NT2/D1 (cell line): Measurements from ENCODE around the gene BLID.

Source experiments
- DNase-seq: peaks from one replicate; pipeline ENCODE4 v3.0.0-alpha.2; 2011; ENCODE audit warnings: low read depth, low spot score
- H3K27me3 ChIP-seq: 2 replicates; pipeline ENCODE4 v1.6.0; 2011; ENCODE audit warnings: mild to moderate bottlenecking; ENCODE audit not compliant: insufficient read length, insufficient read depth
- H3K36me3 ChIP-seq: 2 replicates; pipeline ENCODE4 v1.6.1; 2011; ENCODE audit warnings: mild to moderate bottlenecking, low read length, mixed read lengths; ENCODE audit not compliant: insufficient read depth, insufficient read length
- H3K4me1 ChIP-seq: 2 replicates; pipeline ENCODE4 v1.5.1; 2011; ENCODE audit not compliant: insufficient read depth, insufficient read length
- H3K4me3 ChIP-seq: 2 replicates; pipeline ENCODE4 v1.5.1; 2011; ENCODE audit warnings: low read depth; ENCODE audit not compliant: insufficient read length
- H3K9ac ChIP-seq: 2 replicates; pipeline ENCODE4 v1.6.0; 2011; ENCODE audit warnings: low read depth; ENCODE audit not compliant: insufficient read length
- H3K9me3 ChIP-seq: 2 replicates; pipeline ENCODE4 v1.5.1; 2011; ENCODE audit warnings: mild to moderate bottlenecking, low read length; ENCODE audit not compliant: insufficient read depth
- SUZ12 ChIP-seq: IDR thresholded peaks from 2 replicates; pipeline ENCODE4 v1.6.1; 2011; ENCODE audit not compliant: insufficient read length, insufficient read depth; ENCODE audit errors: extremely low read depth
- YY1 ChIP-seq: IDR thresholded peaks from 2 replicates; pipeline ENCODE4 v1.6.1; 2011; ENCODE audit not compliant: insufficient read length, insufficient read depth
- ZNF274 ChIP-seq: IDR thresholded peaks from 2 replicates; pipeline ENCODE4 v1.6.1; 2011; ENCODE audit warnings: mild to moderate bottlenecking, low read depth, low read length

BLID gene

GRCh38 chr11:122109932-122110331 is 6.1 kb downstream of the BLID start:
- no peaks in the 10 kb centered on the region for H3K36me3 ChIP-seq
- H3K9me3 ChIP-seq, result no peaks in the 10 kb centered on the region
- H3K27me3 ChIP-seq, result no peaks in the 10 kb centered on the region
- no peak for TF ChIP-seq YY1
- no peak for TF ChIP-seq ZNF274
- TF ChIP-seq SUZ12, result no peak
- H3K4me3 ChIP-seq, result no peak overlapping the region
- no peaks in the 10 kb centered on the region for H3K4me1 ChIP-seq
- DNase-seq, result no peak
- H3K9ac ChIP-seq, result no peak overlapping the region

GRCh38 chr11:122108828-122109227 is 7.2 kb downstream of the BLID start:
- Histone ChIP-seq H3K36me3 (no peaks in the 10 kb centered on the region), H3K27me3 (no peaks in the 10 kb centered on the region), H3K9me3 (no peaks in the 10 kb centered on the region), H3K4me3 (no peak overlapping the region), H3K9ac (no peak overlapping the region), H3K4me1 (no peaks in the 10 kb centered on the region)
- no peak for DNase-seq
- TF ChIP-seq SUZ12 (no peak), ZNF274 (no peak), YY1 (no peak)

DNA sequence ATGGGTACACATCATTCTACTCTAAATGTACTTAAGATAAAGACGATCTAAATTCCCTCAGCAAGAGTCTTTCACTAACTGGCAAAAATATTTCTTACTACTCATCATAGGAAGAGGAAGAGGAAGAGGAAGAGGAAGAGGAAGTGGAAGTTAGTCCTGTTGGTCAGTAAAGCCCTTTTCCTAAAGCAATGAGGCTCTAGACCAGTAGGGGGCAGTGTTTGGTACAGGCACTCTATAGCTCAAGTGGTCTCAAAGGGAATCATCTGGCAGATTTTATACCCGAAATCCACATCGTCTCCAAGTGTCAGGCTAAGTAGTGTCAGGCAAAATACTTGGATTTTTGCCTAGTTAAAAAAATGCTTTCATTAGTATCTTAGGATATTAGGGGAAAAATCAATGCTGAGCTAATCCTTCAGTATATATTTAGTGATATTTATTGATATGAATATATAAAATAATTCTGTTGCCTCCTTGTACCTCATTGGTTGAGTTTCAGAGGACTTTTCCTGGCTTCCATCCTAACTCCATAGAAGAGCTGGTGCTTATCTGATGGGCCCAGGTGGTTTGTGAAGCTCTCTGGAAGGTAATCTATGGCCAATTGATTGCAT is 7.7 kb downstream of the BLID start:
- Histone ChIP-seq H3K4me1 (no peaks in the 10 kb centered on the region), H3K4me3 (no peak overlapping the region), H3K9me3 (no peaks in the 10 kb centered on the region), H3K36me3 (no peaks in the 10 kb centered on the region), H3K9ac (no peak overlapping the region), H3K27me3 (no peaks in the 10 kb centered on the region)
- peak; percentile 40 for DNase-seq
- no peak for TF ChIP-seq ZNF274
- TF ChIP-seq YY1, result no peak
- no peak for TF ChIP-seq SUZ12

DNA sequence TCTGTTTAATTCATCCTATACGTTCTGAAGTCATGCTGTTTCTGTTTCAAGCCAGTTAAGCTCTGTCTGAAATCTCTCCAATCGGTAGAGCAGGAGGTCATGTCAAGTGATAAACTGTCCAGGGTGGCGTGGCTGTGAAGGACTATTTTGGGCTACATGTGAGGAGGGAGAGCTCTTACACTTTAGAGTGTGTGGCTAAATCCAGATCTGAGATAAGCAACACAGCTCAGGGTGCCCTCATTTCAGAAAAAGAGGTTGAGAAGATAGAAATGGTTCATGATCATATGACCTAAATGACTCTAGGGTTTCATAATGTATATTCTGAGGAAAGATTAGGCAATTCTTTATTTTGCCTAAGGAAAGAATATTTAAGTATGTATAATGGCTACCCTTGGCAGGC is 8.4 kb downstream of the BLID start:
- Histone ChIP-seq H3K27me3 (no peaks in the 10 kb centered on the region), H3K36me3 (no peaks in the 10 kb centered on the region), H3K9ac (no peak overlapping the region), H3K9me3 (no peaks in the 10 kb centered on the region), H3K4me1 (no peaks in the 10 kb centered on the region), H3K4me3 (no peak overlapping the region)
- TF ChIP-seq ZNF274, result no peak
- no peak for DNase-seq

DNA sequence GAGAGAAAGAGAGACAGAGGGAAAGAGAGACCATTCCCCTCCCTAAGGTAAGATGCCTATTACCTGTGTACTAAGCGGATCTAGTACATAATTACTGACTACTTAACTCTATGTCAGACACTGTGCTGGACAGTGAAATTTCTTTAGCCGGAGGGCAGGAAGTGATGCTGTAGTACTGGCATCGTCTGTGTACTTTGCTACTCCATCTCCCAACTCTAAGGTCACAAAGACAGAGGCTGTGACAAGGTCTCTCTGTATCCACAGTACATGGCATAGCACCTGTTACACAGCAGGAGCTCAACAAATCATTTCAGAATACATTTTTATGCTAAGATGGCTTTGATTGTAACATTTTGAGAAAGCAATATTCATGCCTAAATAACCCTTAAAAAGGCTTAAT is 9.0 kb downstream of the BLID start:
- Histone ChIP-seq H3K36me3 (no peaks in the 10 kb centered on the region), H3K9ac (no peak overlapping the region)
- TF ChIP-seq YY1 (no peak), ZNF274 (no peak), SUZ12 (no peak)

DNA sequence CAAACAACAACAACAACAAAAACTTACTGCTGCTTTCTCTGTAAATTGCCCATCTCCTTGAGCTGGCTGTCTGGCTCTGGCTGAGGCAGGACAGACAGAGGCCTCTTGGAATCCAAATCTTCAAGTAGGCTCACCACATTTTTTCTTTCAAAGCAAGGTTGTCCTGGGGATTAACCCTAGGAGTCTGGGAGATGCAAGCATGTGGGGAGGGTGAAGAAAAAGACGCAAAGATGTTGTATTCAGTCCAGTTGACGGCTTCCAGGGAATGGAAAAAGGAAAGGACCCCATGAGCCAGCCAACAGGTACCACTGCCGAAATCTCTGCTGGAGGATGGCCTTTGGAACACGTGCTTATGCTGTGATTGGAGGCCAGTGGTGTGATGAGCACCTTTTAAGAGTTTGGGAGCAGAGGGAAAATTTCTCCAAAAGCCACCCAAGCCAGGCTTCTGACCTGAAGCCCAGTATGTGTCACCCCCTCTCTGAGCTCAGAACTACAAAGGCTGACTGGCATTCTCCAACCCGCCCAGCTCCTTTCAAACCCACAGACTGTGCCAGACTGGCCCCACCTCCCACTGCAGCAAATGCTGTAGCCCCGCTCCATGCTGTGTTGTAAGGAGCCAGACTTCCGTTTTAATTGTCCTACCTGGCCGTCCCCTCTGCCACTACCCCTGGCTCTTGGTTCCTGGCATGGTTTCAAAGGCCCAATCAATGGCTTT is 10.8 kb downstream of the BLID start:
- no peak for TF ChIP-seq SUZ12
- no peak for TF ChIP-seq ZNF274
- no peak for TF ChIP-seq YY1
- no peak for DNase-seq
- Histone ChIP-seq H3K9ac (no peak overlapping the region), H3K36me3 (no peaks in the 10 kb centered on the region), H3K4me1 (no peaks in the 10 kb centered on the region), H3K9me3 (no peaks in the 10 kb centered on the region), H3K27me3 (no peaks in the 10 kb centered on the region), H3K4me3 (no peak overlapping the region)

More for the DNA sequence above, 9.0 kb downstream of the BLID start:
- Histone ChIP-seq H3K27me3 (no peaks in the 10 kb centered on the region), H3K4me3 (no peak overlapping the region), H3K9me3 (no peaks in the 10 kb centered on the region), H3K4me1 (no peaks in the 10 kb centered on the region)
- DNase-seq, result no peak

- no peak for TF ChIP-seq ZNF274
- Histone ChIP-seq H3K4me3 (no peak overlapping the region), H3K9me3 (no peaks in the 10 kb centered on the region), H3K36me3 (no peaks in the 10 kb centered on the region), H3K4me1 (no peaks in the 10 kb centered on the region), H3K9ac (no peak overlapping the region), H3K27me3 (no peaks in the 10 kb centered on the region)
- no peak for DNase-seq
These were observed 11.7 kb downstream of the BLID start for GRCh38 chr11:122104341-122104740.
